DMS114 treated with DMSO at 0.1 percent for 48 hours (cell line): ENCODE data around the gene SERPINH1.

Source experiments
- DNase-seq: peaks from one replicate; lab custom pipeline; 2025; ENCODE audit not compliant: unreplicated experiment; lab: John Stamatoyannopoulos, UW

SERPINH1 gene

GRCh38 chr11:75554258-75555022 lies 7.6 kb upstream of the SERPINH1 start:
- no peak for DNase-seq

GRCh38 chr11:75555079-75555811 lies 6.8 kb upstream of the SERPINH1 start:
- DNase-seq = no peak

- no peak for DNase-seq
Observed at GRCh38 chr11:75556275-75556674, 5.8 kb upstream of the SERPINH1 start.

GRCh38 chr11:75557666-75558494 lies 4.2 kb upstream of the SERPINH1 start:
- DNase-seq = no peak

- DNase-seq = no peak
Observed at GRCh38 chr11:75558939-75559843, 2.9 kb upstream of the SERPINH1 start.

- DNase-seq = no peak
Observed at GRCh38 chr11:75560644-75561043, 1.4 kb upstream of the SERPINH1 start.

GRCh38 chr11:75561426-75562047 lies 516 bp upstream of the SERPINH1 start:
- DNase-seq = no peak

- no peak for DNase-seq
Observed at GRCh38 chr11:75562836-75563484, 907 bp downstream of the SERPINH1 start.

- DNase-seq = no peak
Observed at GRCh38 chr11:75563501-75563977, 1.5 kb downstream of the SERPINH1 start.

GRCh38 chr11:75563978-75564552 lies 2.0 kb downstream of the SERPINH1 start:
- DNase-seq = no peak

- no peak for DNase-seq
Observed at GRCh38 chr11:75565221-75565814, 3.3 kb downstream of the SERPINH1 start.

- DNase-seq = no peak
Observed at GRCh38 chr11:75565916-75566762, 4.1 kb downstream of the SERPINH1 start.

- DNase-seq = no peak
Observed at GRCh38 chr11:75566763-75567279, 4.8 kb downstream of the SERPINH1 start.

GRCh38 chr11:75567971-75568370 lies 5.9 kb downstream of the SERPINH1 start:
- DNase-seq = no peak

GRCh38 chr11:75568616-75569219 lies 6.7 kb downstream of the SERPINH1 start:
- no peak for DNase-seq

GRCh38 chr11:75570559-75571139 lies 8.6 kb downstream of the SERPINH1 start:
- no peak for DNase-seq

- DNase-seq = no peak
Observed at GRCh38 chr11:75571625-75572024, 9.6 kb downstream of the SERPINH1 start.
